Measurements from ENCODE around the gene ZDHHC14.

Gene ZDHHC14

GRCh38 chr6:157645201-157645795 is 264.3 kb downstream of the ZDHHC14 start:
- TF ChIP-seq GLIS3 (CRISPR knock-in tag; IDR thresholded peaks at IDR 0.05) (no peak), ZC3H10 (CRISPR knock-in tag; IDR thresholded peaks at IDR 0.05) (no peak), SNAI2 (CRISPR knock-in tag; IDR thresholded peaks at IDR 0.05) (no peak), BACH2 (CRISPR knock-in tag; IDR thresholded peaks at IDR 0.05; ENCODE audit: borderline replicate concordance) (no peak)
- no peak for ATAC-seq

- no peak for ATAC-seq
- TF ChIP-seq ZNF8 (CRISPR knock-in tag; IDR thresholded peaks at IDR 0.05) = no peak
- TF ChIP-seq OSR1 (CRISPR knock-in tag; IDR thresholded peaks at IDR 0.05) = no peak
- TF ChIP-seq TCF4 (CRISPR knock-in tag; IDR thresholded peaks at IDR 0.05; ENCODE audit: borderline replicate concordance) = no peak
- no peak for TF ChIP-seq ZC3H10 (CRISPR knock-in tag; IDR thresholded peaks at IDR 0.05)
- TF ChIP-seq PPARA (CRISPR knock-in tag; IDR thresholded peaks at IDR 0.05; ENCODE audit: borderline replicate concordance) = no peak
- no peak for TF ChIP-seq ISL1 (CRISPR knock-in tag; IDR thresholded peaks at IDR 0.05)
- no peak for TF ChIP-seq PATZ1 (CRISPR knock-in tag; IDR thresholded peaks at IDR 0.05; ENCODE audit: borderline replicate concordance)
- no peak for TF ChIP-seq ZNF70 (CRISPR knock-in tag; IDR thresholded peaks at IDR 0.05)
- no peak for TF ChIP-seq CSRNP3 (CRISPR knock-in tag; IDR thresholded peaks at IDR 0.05)
Observed at GRCh38 chr6:157646012-157646411, 265.0 kb downstream of the ZDHHC14 start.

GRCh38 chr6:157647261-157647915 is 266.4 kb downstream of the ZDHHC14 start:
- ATAC-seq = no peak
- TF ChIP-seq ZNF8 (CRISPR knock-in tag; IDR thresholded peaks at IDR 0.05) (no peak), SNAI2 (CRISPR knock-in tag; IDR thresholded peaks at IDR 0.05) (no peak), ARNTL (CRISPR knock-in tag; IDR thresholded peaks at IDR 0.05; ENCODE audit: borderline replicate concordance, low read depth) (no peak), CSDC2 (CRISPR knock-in tag; IDR thresholded peaks at IDR 0.05) (no peak), ZNF565 (CRISPR knock-in tag; conservative IDR thresholded peaks at IDR 0.05; ENCODE audit: low read depth) (no peak), ZFP30 (CRISPR knock-in tag; IDR thresholded peaks at IDR 0.05) (no peak), PPARA (CRISPR knock-in tag; IDR thresholded peaks at IDR 0.05; ENCODE audit: borderline replicate concordance) (no peak), CREB5 (CRISPR knock-in tag; IDR thresholded peaks at IDR 0.05; ENCODE audit: low read depth) (no peak)

GRCh38 chr6:157648561-157648960 is 267.6 kb downstream of the ZDHHC14 start:
- TF ChIP-seq ESRRG (CRISPR knock-in tag; IDR thresholded peaks at IDR 0.05) = no peak
- no peak for TF ChIP-seq POU6F1 (CRISPR knock-in tag; IDR thresholded peaks at IDR 0.05; ENCODE audit: borderline replicate concordance, low read depth)
- no peak for TF ChIP-seq SNAI2 (CRISPR knock-in tag; IDR thresholded peaks at IDR 0.05)
- no peak for TF ChIP-seq TOX (CRISPR knock-in tag; IDR thresholded peaks at IDR 0.05; ENCODE audit: borderline replicate concordance)
- TF ChIP-seq PPARA (CRISPR knock-in tag; IDR thresholded peaks at IDR 0.05; ENCODE audit: borderline replicate concordance) = no peak
- no peak for TF ChIP-seq ZC3H10 (CRISPR knock-in tag; IDR thresholded peaks at IDR 0.05)
- no peak for TF ChIP-seq ZNF565 (CRISPR knock-in tag; conservative IDR thresholded peaks at IDR 0.05; ENCODE audit: low read depth)
- no peak for TF ChIP-seq PATZ1 (CRISPR knock-in tag; IDR thresholded peaks at IDR 0.05; ENCODE audit: borderline replicate concordance)
- no peak for TF ChIP-seq ISL1 (CRISPR knock-in tag; IDR thresholded peaks at IDR 0.05)
- TF ChIP-seq GLIS3 (CRISPR knock-in tag; IDR thresholded peaks at IDR 0.05) = no peak
- TF ChIP-seq TCF4 (CRISPR knock-in tag; IDR thresholded peaks at IDR 0.05; ENCODE audit: borderline replicate concordance) = no peak
- no peak for TF ChIP-seq ZNF8 (CRISPR knock-in tag; IDR thresholded peaks at IDR 0.05)
- no peak for TF ChIP-seq BACH2 (CRISPR knock-in tag; IDR thresholded peaks at IDR 0.05; ENCODE audit: borderline replicate concordance)
- TF ChIP-seq ZFP3 (CRISPR knock-in tag; IDR thresholded peaks at IDR 0.05) = no peak
- no peak for ATAC-seq

All from SK-N-SH treated with all-trans-retinoic acid at 6 μM for 48 hours (cell line).